PC-9 (cell line): ENCODE data around the gene SMO.

Source experiments
- CTCF ChIP-seq: fragments of 200-600 bp; sonication (generic); conservative IDR thresholded peaks from 2 replicates; pipeline ENCODE4 v1.6.1; 2017; ENCODE audit warnings: mixed run types, antibody characterized with exemption, mild to moderate bottlenecking, moderate library complexity
- EZH2 ChIP-seq: fragments of 200-600 bp; sonication (generic); IDR thresholded peaks from 2 replicates; pipeline ENCODE4 v1.8.0; 2017; ENCODE audit warnings: antibody characterized with exemption, low read depth

GRCh38 chr7:129167817-129168216, 20.6 kb upstream of the SMO start:
- TF ChIP-seq CTCF: no peak
- no peak for TF ChIP-seq EZH2
